GM18951 (cell line): ENCODE measurements around the gene RPL29.

ENCODE experiments used
- POLR2A ChIP-seq: IDR thresholded peaks from 4 replicates; pipeline ENCODE4 v1.6.1; 2011; ENCODE audit warnings: mild to moderate bottlenecking; ENCODE audit not compliant: insufficient read length, insufficient read depth; ENCODE audit errors: extremely low read depth
- in situ Hi-C: fragments of 300-500 bp; cut with MboI; formaldehyde crosslinking; loops from one replicate; pipeline ENCODE4 v1.12.0; 2022; ENCODE audit warnings: low sequenced_read_pairs, mixed read lengths, inconsistent platforms; ENCODE audit not compliant: unreplicated experiment

The RPL29 gene

GRCh38 chr3:51966922-51967383 is 28.7 kb downstream of the RPL29 start:
- in situ Hi-C loops = no loop called here
- TF ChIP-seq POLR2A = no peak

GRCh38 chr3:51966486-51966885 is 29.2 kb downstream of the RPL29 start:
- no peak for TF ChIP-seq POLR2A
- in situ Hi-C loops = no loop called here

GRCh38 chr3:51966016-51966415 is 29.7 kb downstream of the RPL29 start:
- no peak for TF ChIP-seq POLR2A

GRCh38 chr3:51964521-51964920 is 31.2 kb downstream of the RPL29 start:
- in situ Hi-C loops = no loop called here
- no peak for TF ChIP-seq POLR2A

More at GRCh38 chr3:51966016-51966415, 29.7 kb downstream of the RPL29 start:
- in situ Hi-C loops = no loop called here

GRCh38 chr3:51963951-51964451 is 31.7 kb downstream of the RPL29 start:
- TF ChIP-seq POLR2A = no peak
- in situ Hi-C loops = no loop called here

DNA sequence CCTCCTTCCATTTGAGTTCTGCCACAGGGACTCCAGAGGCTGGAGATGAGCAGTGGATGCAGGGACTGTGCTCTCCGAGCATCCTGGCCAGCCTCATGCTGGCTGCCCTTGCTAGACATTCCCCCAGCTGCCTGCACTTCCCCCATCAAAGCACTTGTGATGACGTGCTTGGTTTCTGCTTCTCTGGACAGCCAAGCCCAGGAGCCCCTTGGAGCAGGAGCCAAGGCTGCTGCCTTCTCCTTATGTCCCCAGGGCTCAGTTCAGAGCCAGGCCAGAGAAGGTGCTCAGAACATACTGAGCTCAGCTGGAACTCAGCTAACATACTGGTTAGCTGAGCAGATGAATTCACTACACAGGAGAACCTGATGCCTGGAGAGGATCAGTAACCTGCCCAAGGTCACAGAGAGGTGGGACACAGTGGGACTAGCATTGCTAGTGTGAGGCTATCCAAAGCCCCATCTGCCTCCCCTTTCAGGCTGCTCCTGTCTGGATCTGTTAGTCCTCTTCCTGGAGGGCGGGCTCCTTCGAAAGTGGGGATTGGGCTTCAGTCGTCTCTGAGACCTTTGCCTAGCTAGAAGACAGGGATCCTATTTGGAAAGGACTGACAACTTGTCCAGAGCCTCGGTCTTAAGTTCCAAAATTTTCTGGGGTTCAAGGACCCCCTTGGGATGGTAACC is 32.7 kb downstream of the RPL29 start:
- TF ChIP-seq POLR2A = no peak
- in situ Hi-C loops = no loop called here

GRCh38 chr3:51961602-51962569 is 33.8 kb downstream of the RPL29 start:
- no peak for TF ChIP-seq POLR2A
- in situ Hi-C loops = no loop called here

DNA sequence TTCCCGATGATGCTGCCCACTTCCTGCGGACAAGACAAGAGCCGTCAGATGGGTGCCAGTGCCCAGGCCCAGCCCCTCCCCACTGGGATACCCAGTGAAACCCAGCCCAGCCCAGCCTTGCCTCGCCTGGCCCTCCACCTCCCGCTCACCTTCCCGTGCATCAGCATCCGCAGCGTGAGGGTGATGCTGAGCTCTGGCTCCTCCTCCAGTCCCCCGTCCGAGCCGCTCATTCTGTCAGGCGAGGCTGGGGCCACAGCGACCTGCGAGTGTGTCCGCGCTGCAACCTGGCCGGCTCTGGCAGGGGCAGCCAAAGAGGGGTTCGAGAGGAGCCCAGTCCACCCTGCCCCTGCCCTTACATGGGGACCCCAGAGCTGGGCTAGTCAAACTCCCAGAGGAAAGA is 34.7 kb downstream of the RPL29 start:
- no peak for TF ChIP-seq POLR2A
- in situ Hi-C loops = no loop called here

- in situ Hi-C loops = no loop called here
- no peak for TF ChIP-seq POLR2A
Observed at GRCh38 chr3:51960386-51960785, 35.3 kb downstream of the RPL29 start.

- TF ChIP-seq POLR2A = no peak
- in situ Hi-C loops = no loop called here
Observed at GRCh38 chr3:51959651-51960050, 36.0 kb downstream of the RPL29 start.

GRCh38 chr3:51958603-51959521 is 36.8 kb downstream of the RPL29 start:
- in situ Hi-C loops = no loop called here
- TF ChIP-seq POLR2A = no peak

DNA sequence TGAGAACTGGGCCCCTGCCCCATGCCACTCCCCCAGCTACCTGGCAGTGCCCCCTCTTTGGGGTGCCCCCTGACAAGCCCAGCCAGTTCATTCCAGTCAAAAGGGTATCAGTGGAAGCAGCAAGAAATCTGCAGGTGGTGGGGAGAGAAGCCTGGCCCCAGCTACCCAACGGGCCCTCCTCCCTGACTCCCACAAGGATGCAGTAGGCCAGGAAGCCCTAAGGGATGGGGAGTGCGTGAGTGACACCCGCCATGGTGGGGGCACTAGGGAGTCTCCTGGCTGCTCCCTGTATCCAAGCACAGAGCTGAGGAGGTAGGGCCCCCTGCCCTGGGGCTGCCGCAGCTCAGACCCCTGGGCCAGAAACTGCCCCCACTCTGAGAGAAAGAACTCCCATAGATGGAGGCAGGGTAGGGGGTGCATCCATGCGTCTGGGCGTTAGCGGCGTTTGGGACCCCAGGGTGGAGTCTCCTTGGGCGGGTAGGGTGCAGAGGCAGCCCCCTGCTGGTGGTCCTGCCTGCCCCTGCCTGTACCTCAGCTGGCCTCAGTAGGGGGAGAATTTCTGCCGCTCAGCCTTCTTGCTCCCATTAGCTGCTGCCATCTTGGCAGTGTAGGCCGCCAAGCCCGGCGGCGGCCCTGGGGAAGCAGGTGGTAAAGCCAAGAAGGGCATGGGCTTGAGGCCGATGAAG is 38.0 kb downstream of the RPL29 start:
- no peak for TF ChIP-seq POLR2A
- in situ Hi-C loops = no loop called here
